Smooth muscle cell of the brain vasculature (primary cell): ENCODE measurements around the gene ZBTB12.
A peak's percentile ranks its signal among the peaks of the same experiment; 100 is the strongest.
"Not testable (repeated sequence)": the region's sequence is repeated elsewhere in the genome, so short reads cannot be mapped to it uniquely, and the experiment has no call there.

Source experiments
- DNase-seq: peaks from one replicate; pipeline ENCODE4 v3.0.0-alpha.2; 2012; ENCODE audit warnings: low read depth, low spot score

Gene ZBTB12

GRCh38 chr6:31876357-31876756, 25.5 kb downstream of the ZBTB12 start:
- no peak for DNase-seq

- DNase-seq: no peak
These were observed 26.0 kb downstream of the ZBTB12 start for GRCh38 chr6:31875877-31876276.

GRCh38 chr6:31874836-31875572, 26.9 kb downstream of the ZBTB12 start:
- no peak for DNase-seq

- DNase-seq: no peak
These were observed 27.7 kb downstream of the ZBTB12 start for GRCh38 chr6:31874084-31874670.

- no peak for DNase-seq
These were observed 30.7 kb downstream of the ZBTB12 start for GRCh38 chr6:31871046-31871659.

DNA sequence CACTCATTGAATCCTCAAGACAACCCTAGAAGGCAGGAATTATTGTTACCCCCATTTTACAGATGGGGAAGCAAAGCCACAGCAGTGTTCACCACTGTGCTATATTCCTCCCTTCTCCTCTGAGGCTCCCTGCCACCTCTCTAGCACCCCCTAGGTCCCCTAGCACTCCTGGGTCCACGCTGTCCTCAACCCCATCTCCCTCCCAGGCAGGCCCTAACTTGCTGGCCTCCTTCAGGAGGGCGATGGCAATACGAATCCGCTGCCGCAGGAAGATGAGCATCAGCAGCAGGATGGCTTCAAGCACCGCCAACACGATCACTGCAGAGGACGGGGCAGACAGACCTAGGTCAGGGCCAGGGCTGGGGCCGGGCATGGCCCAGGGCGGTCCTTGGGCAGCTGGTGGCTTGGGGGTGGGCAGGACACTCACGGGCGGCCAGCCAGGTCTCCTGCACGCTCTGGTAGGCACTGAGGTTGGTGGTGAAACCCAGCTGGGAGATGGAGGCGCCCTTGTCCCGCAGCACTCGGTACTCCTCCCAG, 31.4 kb downstream of the ZBTB12 start:
- no peak for DNase-seq

DNA sequence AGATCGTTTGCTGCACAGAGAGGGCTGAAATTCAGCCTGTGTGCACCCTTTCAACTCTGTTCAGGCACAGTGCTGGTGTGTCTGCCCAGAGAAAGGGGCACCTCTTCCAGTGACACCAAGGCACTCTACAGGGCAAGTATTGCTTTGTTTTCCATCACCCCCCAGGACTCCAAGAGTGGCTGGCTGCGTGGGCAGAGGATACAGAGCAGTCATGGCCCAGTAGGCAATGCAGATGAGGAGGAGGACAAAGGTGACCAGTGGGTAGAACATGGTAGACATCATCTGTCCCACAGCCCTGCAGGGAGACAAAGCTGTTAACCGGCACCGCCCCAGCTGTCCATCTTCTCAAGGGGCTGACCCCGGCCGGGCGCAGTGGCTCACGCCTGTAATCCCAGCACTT, 32.5 kb downstream of the ZBTB12 start:
- DNase-seq: no peak

DNA sequence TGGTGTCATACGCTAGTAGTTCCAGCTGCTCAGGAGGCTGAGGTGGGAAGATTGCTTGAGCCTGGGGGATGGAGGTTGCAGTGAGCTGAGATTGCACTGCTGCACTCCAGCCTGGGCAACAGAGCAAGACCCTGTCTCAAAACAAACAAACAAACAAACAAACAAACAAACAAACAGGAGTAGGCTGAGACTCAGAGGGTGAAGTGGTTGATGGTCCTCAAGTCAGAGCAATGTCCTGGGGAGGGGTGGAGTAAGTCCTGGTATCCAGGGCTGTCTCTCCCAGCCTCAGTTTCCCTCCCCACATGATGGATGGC, 33.3 kb downstream of the ZBTB12 start:
- DNase-seq: not testable (repeated sequence)

DNA sequence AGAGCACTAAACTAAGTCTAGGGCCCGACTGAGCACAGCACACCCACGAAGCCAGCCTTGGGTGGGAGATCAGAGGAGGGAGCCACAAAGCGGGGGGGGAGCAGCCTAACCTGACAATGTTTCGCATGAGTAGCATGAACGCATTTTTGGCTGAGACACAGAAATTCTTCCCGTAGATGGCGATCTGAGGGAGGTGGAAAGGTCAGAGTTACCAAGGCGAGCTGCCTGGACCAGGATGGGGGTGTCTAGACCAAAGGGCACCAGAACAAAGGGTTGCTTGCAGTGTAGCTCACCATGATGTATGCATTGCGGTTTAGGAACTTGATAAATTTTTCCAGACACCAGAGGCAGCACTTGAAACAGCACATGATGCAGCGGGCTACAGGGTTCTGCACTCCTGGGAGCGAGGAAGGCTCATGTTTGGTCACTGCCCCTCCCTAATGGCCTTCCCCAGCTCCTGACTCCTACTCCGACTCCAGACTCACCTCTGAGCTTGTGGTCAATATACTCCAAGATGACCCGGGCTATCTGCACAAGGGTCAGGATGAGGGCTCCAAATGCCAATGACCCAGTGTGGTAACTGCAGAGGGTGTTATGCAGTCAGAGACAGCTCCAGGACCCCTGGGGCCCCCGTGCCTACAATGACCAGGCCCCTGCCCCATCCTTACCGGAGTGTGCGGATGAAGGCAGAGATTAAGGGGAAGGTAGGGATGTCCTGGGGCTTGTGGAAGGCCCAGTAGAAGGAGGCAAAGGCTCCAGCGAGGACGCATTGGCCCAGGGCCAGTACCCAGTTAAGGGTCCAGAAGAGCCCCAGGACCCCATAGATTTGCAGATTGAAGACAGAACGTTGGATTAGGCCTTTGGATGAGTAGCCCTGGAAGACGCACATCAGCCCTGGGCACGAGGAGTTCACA, 36.4 kb downstream of the ZBTB12 start:
- no peak for DNase-seq

GRCh38 chr6:31864818-31865204, 37.1 kb downstream of the ZBTB12 start:
- DNase-seq: no peak

- DNase-seq: not testable (repeated sequence)
These were observed 37.7 kb downstream of the ZBTB12 start for GRCh38 chr6:31864123-31864562.

- DNase-seq: peak; percentile 100
These were observed 39.3 kb downstream of the ZBTB12 start, which contains the start of gene NEU1 for GRCh38 chr6:31862344-31863235. TSS of gene NEU1 (minus strand) at chr6:31862821. CDS start at chr6:31862776, 45 bp downstream.

- no peak for DNase-seq
These were observed 40.0 kb downstream of the ZBTB12 start for GRCh38 chr6:31861919-31862343.

- no peak for DNase-seq
These were observed 40.7 kb downstream of the ZBTB12 start for GRCh38 chr6:31861150-31861549.

DNA sequence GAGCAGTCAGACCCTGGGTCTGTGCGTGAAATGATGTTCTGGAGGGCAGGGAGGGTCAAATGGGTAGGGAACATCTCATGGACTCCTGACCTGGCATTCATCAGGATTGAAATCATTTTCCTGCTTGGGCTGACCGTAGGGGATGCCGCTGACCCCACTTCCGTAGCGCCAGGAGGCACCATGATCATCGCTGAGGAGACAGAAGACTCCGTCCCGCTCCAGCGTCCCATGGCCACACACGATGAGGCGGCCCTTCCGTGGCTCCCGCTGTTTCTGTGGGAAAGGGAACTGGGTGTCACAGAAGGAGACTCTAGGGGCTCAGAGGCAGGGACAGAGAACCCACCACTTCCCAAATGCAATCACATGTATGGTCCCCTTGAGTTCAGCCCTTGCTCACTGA, 41.5 kb downstream of the ZBTB12 start:
- no peak for DNase-seq

GRCh38 chr6:31859923-31860322, 42.0 kb downstream of the ZBTB12 start:
- DNase-seq: no peak

DNA sequence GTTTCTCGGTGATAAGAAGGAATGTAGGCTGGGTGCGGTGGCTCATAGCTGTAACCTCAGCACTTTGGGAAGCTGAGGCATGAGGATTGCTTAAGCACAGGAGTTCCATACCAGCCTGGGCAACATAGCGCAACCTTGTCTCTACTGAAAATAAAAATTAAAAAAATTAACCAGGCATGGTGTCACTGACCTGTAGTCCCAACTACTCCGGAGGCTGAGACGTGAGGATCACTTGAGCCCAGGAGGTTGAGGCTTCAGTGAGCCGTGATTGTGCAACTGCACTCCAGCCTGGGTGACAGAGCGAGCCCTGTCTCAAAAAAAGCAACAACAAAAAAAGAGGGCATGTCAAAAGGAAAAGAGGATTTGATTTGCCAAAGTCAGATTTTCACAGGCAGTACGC, 43.2 kb downstream of the ZBTB12 start:
- DNase-seq: no peak

DNA sequence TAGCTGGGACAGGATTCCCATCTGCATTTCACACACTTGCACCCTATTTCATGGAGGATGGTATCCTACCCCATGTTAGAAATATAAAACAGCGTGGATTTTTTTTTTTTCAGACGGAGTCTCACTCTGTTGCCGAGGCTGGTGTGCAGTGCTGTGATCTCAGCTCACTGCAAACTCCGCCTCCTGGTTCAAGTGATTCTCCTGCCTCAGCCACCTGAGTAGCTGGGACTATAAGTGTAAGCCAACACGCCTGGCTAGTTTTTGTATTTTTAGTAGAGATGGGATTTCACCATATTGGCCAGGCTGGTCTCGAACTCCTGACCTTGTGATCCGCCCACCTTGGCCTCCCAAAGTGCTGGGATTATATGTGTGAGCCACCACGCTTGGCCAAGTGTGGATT, 44.1 kb downstream of the ZBTB12 start:
- not testable (repeated sequence) for DNase-seq

DNA sequence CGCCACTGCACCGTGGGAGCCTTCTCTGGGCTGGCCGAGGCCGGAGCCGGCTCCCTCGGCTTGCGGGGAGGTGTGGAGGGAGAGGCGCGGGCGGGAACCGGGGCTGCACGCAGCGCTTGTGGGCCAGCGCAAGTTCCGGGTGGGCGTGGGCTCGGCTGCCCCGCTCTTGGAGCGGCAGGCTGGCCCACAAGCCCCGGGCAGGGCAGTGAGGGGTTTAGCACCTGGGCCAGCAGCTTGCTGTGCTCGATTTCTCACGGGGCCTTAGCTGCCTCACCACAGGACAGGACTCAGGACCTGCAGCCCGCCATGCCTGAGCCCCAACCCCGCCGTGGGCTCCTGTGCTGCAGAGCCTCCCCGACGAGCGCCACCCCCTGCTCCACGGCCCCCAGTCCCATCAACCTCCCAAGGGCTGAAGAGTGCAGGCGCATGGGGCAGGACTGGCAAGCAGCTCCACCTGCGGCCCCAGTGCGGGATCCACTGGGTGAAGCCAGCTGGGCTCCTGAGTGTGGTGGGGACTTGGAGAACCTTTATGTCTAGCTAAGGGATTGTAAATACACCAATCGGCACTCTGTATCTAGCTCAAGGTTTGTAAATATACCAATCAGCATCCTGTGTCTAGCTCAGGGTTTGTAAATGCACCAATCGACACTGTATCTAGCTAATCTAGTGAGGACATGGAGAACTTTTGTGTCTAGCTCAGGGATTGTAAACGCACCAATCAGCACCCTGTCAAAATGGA, 49.7 kb downstream of the ZBTB12 start:
- DNase-seq: not testable (repeated sequence)

DNA sequence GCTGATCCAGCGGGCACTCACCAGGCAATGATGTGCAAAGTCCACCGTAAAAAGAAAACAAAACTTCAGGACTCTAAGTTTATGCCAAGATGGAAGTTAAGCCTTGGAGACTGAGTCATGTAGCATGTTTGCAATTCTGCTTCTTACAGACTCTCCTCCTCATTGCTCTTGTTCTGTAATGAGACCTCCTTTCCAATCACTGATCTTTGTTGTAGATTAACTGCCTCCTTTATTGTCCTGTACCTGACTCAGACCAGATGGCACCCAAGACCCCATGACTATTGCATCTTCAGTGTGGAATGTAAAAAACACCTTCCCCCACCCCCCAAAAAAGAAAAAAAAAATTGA, 50.4 kb downstream of the ZBTB12 start:
- DNase-seq: no peak
